NT2/D1 (cell line): ENCODE measurements around the gene CNOT10.
A peak's percentile ranks its signal among the peaks of the same experiment; 100 is the strongest.

Source experiments
- DNase-seq: peaks from one replicate; pipeline ENCODE4 v3.0.0-alpha.2; 2011; ENCODE audit warnings: low read depth, low spot score
- H3K27me3 ChIP-seq: 2 replicates; pipeline ENCODE4 v1.6.0; 2011; ENCODE audit warnings: mild to moderate bottlenecking; ENCODE audit not compliant: insufficient read length, insufficient read depth
- H3K36me3 ChIP-seq: 2 replicates; pipeline ENCODE4 v1.6.1; 2011; ENCODE audit warnings: mild to moderate bottlenecking, low read length, mixed read lengths; ENCODE audit not compliant: insufficient read depth, insufficient read length
- H3K4me1 ChIP-seq: 2 replicates; pipeline ENCODE4 v1.5.1; 2011; ENCODE audit not compliant: insufficient read depth, insufficient read length
- H3K4me3 ChIP-seq: 2 replicates; pipeline ENCODE4 v1.5.1; 2011; ENCODE audit warnings: low read depth; ENCODE audit not compliant: insufficient read length
- H3K9ac ChIP-seq: 2 replicates; pipeline ENCODE4 v1.6.0; 2011; ENCODE audit warnings: low read depth; ENCODE audit not compliant: insufficient read length
- H3K9me3 ChIP-seq: 2 replicates; pipeline ENCODE4 v1.5.1; 2011; ENCODE audit warnings: mild to moderate bottlenecking, low read length; ENCODE audit not compliant: insufficient read depth
- SUZ12 ChIP-seq: IDR thresholded peaks from 2 replicates; pipeline ENCODE4 v1.6.1; 2011; ENCODE audit not compliant: insufficient read length, insufficient read depth; ENCODE audit errors: extremely low read depth
- YY1 ChIP-seq: IDR thresholded peaks from 2 replicates; pipeline ENCODE4 v1.6.1; 2011; ENCODE audit not compliant: insufficient read length, insufficient read depth
- ZNF274 ChIP-seq: IDR thresholded peaks from 2 replicates; pipeline ENCODE4 v1.6.1; 2011; ENCODE audit warnings: mild to moderate bottlenecking, low read depth, low read length

CNOT10 gene

GRCh38 chr3:32820430-32820829, 135.4 kb downstream of the CNOT10 start:
- H3K4me1 ChIP-seq = peaks cover 3% of the 10 kb centered on the region
- H3K27me3 ChIP-seq = no peaks in the 10 kb centered on the region
- TF ChIP-seq ZNF274 (no peak), SUZ12 (no peak), YY1 (no peak)
- peak overlapping the region; percentile 91 for H3K4me3 ChIP-seq
- H3K36me3 ChIP-seq = peaks cover 58% of the 10 kb centered on the region
- DNase-seq = no peak
- peaks cover 35% of the 10 kb centered on the region; the same call in 1 of the 2 replicates for H3K9me3 ChIP-seq
- peak overlapping the region; percentile 83 for H3K9ac ChIP-seq

GRCh38 chr3:32820971-32821685, 136.1 kb downstream of the CNOT10 start:
- Histone ChIP-seq H3K9ac (peak overlapping the region; percentile 83), H3K27me3 (no peaks in the 10 kb centered on the region), H3K4me1 (peaks cover 3% of the 10 kb centered on the region), H3K9me3 (peaks cover 35% of the 10 kb centered on the region; the same call in 1 of the 2 replicates), H3K36me3 (peaks cover 61% of the 10 kb centered on the region), H3K4me3 (peak overlapping the region; percentile 91)
- DNase-seq = no peak
- TF ChIP-seq YY1 (no peak), ZNF274 (no peak), SUZ12 (no peak)

GRCh38 chr3:32821686-32822296, 136.8 kb downstream of the CNOT10 start:
- TF ChIP-seq ZNF274 (no peak), YY1 (no peak), SUZ12 (no peak)
- Histone ChIP-seq H3K9ac (peak overlapping the region; percentile 83), H3K9me3 (peaks cover 33% of the 10 kb centered on the region; the same call in 1 of the 2 replicates), H3K4me3 (peak overlapping the region; percentile 91), H3K4me1 (peaks cover 4% of the 10 kb centered on the region), H3K36me3 (peaks cover 62% of the 10 kb centered on the region), H3K27me3 (no peaks in the 10 kb centered on the region)
- DNase-seq = no peak

GRCh38 chr3:32822609-32823498, 137.9 kb downstream of the CNOT10 start:
- peak overlapping the region; percentile 83 for H3K9ac ChIP-seq
- H3K4me1 ChIP-seq = peaks cover 5% of the 10 kb centered on the region
- H3K4me3 ChIP-seq = peak overlapping the region; percentile 91
- peaks cover 55% of the 10 kb centered on the region for H3K36me3 ChIP-seq
- DNase-seq = no peak
- TF ChIP-seq YY1 (no peak), SUZ12 (no peak), ZNF274 (no peak)
- no peaks in the 10 kb centered on the region for H3K27me3 ChIP-seq
- peaks cover 23% of the 10 kb centered on the region; the same call in 1 of the 2 replicates for H3K9me3 ChIP-seq
